GM12878 (cell line): ENCODE data around the gene C6orf89. TPM values are rescaled to one million over a fixed set of nuclear protein-coding genes. Genes with fewer than 3 reads are reported as not detected.

Experiments
- ATAC-seq: fragments of 200-7000 bp; cut with Tn5 transposase; 3 replicates; pipeline ENCODE4 v1.9.1; 2020; ENCODE audit warnings: mild to moderate bottlenecking, moderate library complexity
- BruUV-seq: library from RNA; stranded (reverse); fragments of 400-500 nt; replicated peaks from 2 replicates; lab custom pipeline; 2021; lab: Mats Ljungman, UMichigan
- CTCF ChIA-PET: fragments of 300-600 bp; sonication (Branson Sonifier 250); formaldehyde crosslinking; extraction: SDS; loops from one replicate; lab custom pipeline; 2021; ENCODE audit warnings: inconsistent platforms; lab: Yijun Ruan, JAX
- POLR2A ChIA-PET: fragments of 350-600 bp; formaldehyde crosslinking; extraction: SDS; loops from one replicate; lab custom pipeline; 2021; ENCODE audit warnings: inconsistent platforms; lab: Charles Lee
- RAD21 ChIA-PET: fragments of 300-600 bp; sonication (Branson Sonifier 250); formaldehyde crosslinking; loops from one replicate; lab custom pipeline; 2023; ENCODE audit warnings: antibody characterized with exemption; ENCODE audit not compliant: unreplicated experiment; lab: Charles Lee
- SMC1A ChIA-PET: fragments of 300-600 bp; sonication (Branson Sonifier 250); formaldehyde crosslinking; loops from one replicate; lab custom pipeline; 2023; ENCODE audit not compliant: unreplicated experiment, uncharacterized antibody; lab: Charles Lee
- DNase-seq: peaks from one replicate; pipeline ENCODE4 v3.0.0-alpha.2; 2011; ENCODE audit warnings: low read depth, low spot score
- FAIRE-seq: peaks from 3 replicates; lab custom pipeline; 2011; peaks lifted over from hg19 to GRCh38; lab: Jason Lieb, UNC
- H2AFZ ChIP-seq: 2 replicates; pipeline ENCODE4 v1.6.0; 2011; ENCODE audit warnings: low read depth, low read length, control low read depth; ENCODE audit not compliant: control insufficient read depth
- H3K27ac ChIP-seq: 2 replicates; pipeline ENCODE4 v1.5.1; 2011; ENCODE audit warnings: control low read depth; ENCODE audit not compliant: control insufficient read depth, insufficient read depth
- H3K27me3 ChIP-seq, 2 experiments: replicated peaks in 1 of 2; 2 replicates each; pipeline versions ENCODE4 v1.6.0 to v1.6.1; 2011; ENCODE audit warnings: low read length in 1 of 2; ENCODE audit not compliant: control insufficient read depth in 2 of 2, insufficient read depth in 2 of 2
- H3K36me3 ChIP-seq, 2 experiments: 2 replicates each; pipeline ENCODE4 v1.5.1; 2011; ENCODE audit warnings: low read length in 1 of 2; ENCODE audit not compliant: control insufficient read depth in 2 of 2, insufficient read depth in 2 of 2
- H3K4me1 ChIP-seq: 2 replicates; pipeline ENCODE4 v1.6.1; 2011; ENCODE audit warnings: mild to moderate bottlenecking, low read length, moderate library complexity, mixed read lengths; ENCODE audit not compliant: control insufficient read depth, insufficient read depth
- H3K4me2 ChIP-seq: 2 replicates; pipeline ENCODE4 v1.6.0; 2011; ENCODE audit warnings: control low read depth; ENCODE audit not compliant: control insufficient read depth, insufficient read depth
- H3K4me3 ChIP-seq: fragments of 200-600 bp; sonication (generic); 2 replicates; pipeline ENCODE4 v1.5.1; 2016
- H3K79me2 ChIP-seq: 2 replicates; pipeline ENCODE4 v1.6.0; 2011; ENCODE audit warnings: low read length; ENCODE audit not compliant: control insufficient read depth, insufficient read depth
- H3K9ac ChIP-seq: 2 replicates; pipeline ENCODE4 v1.8.0; 2011; ENCODE audit warnings: low read length, control low read depth, mixed read lengths; ENCODE audit not compliant: control insufficient read depth, insufficient read depth
- H3K9me3 ChIP-seq: replicated peaks from 3 replicates; pipeline ENCODE4 v1.5.1; 2011; ENCODE audit warnings: mild to moderate bottlenecking, low read length; ENCODE audit not compliant: control insufficient read depth, insufficient read depth
- H4K20me1 ChIP-seq: 2 replicates; pipeline ENCODE4 v1.6.0; 2011; ENCODE audit not compliant: control insufficient read depth, insufficient read depth
- EP300 ChIP-seq, 2 experiments: fragments of 150-350 bp in 1 of 2; IDR thresholded peaks; 2 replicates each; pipeline ENCODE4 v1.6.1; 2011 to 2012; ENCODE audit warnings: low read depth in 2 of 2, low read length in 2 of 2, borderline replicate concordance in 1 of 2, improper control_type of control experiment in 1 of 2, inconsistent platforms in 1 of 2; ENCODE audit not compliant: control insufficient read depth in 1 of 2
- NR2C2 ChIP-seq: IDR thresholded peaks from 2 replicates; pipeline ENCODE4 v1.6.1; 2011; ENCODE audit warnings: borderline replicate concordance, low read depth; ENCODE audit not compliant: control insufficient read depth, insufficient read length
- SPI1 ChIP-seq: IDR thresholded peaks from 2 replicates; pipeline ENCODE4 v1.6.1; 2011; ENCODE audit warnings: low read depth, mild to moderate bottlenecking, low read length, moderate library complexity, borderline replicate concordance; ENCODE audit not compliant: insufficient read depth
- WGBS: methylation state at CpG from one replicate; pipeline ENCODE4 v1.1.6; 2016; ENCODE audit warnings: low lambda C conversion rate; ENCODE audit not compliant: insufficient replicate concordance, insufficient coverage; ENCODE audit errors: missing lambda C conversion rate; 5-methylcytosine and 5-hydroxymethylcytosine counted together
- in situ Hi-C: fragments of 300-500 bp; cut with MboI; formaldehyde crosslinking; loops from 9 replicates; pipeline ENCODE4 v1.14.3; 2018; ENCODE audit warnings: mixed read lengths
- intact Hi-C: fragments of 100-400 bp; cut with micrococcal nuclease; formaldehyde crosslinking; loops from one replicate; pipeline ENCODE4 v1.14.2; 2022; ENCODE audit not compliant: unreplicated experiment
- polyA plus RNA-seq, 11 experiments: library from polyadenylated mRNA; depleted of rRNA in 4 of 11; unstranded in 6 of 11; stranded (reverse) in 5 of 11; fragments of >200 nt; fragmentation: Nextera tagmentation in 4 of 11; fragmentation: Illumina TruSeq in 1 of 11; extraction: Ambion mirVana in 4 of 11; extraction: Trizol in 1 of 11; gene quantifications; 1 replicate in 1 of 11; 2 replicates in 10 of 11; pipeline versions ENCODE4 v1.2.1 to v1.2.3, GENCODE V29; 2011 to 2016; ENCODE audit warnings: inconsistent platforms in 2 of 11, missing spikeins in 2 of 11, low read depth in 1 of 11
- total RNA-seq, 4 experiments: library from RNA; depleted of rRNA in 3 of 4; stranded (reverse); fragments of >200 nt in 3 of 4; fragmentation: Illumina TruSeq in 1 of 4; extraction: Trizol in 1 of 4; gene quantifications; 2 replicates each; pipeline versions ENCODE4 v1.2.1 to v1.2.3, GENCODE V29; 2013 to 2021
- TF ChIP-seq, protein P1 (sequence below): IDR thresholded peaks from 2 replicates; pipeline ENCODE4 v1.6.1; 2012; ENCODE audit warnings: improper control_type of control experiment, low read depth, low read length; ENCODE audit not compliant: insufficient replicate concordance

The C6orf89 gene
- total and polyA plus RNA-seq, 10 of the 15 experiments (the other 5 are each of a cell fraction or from before 2014, with no cell fraction given): 10.8 to 42.7 (median 28.6) TPM

- SMC1A ChIA-PET: interaction anchor here (0.7 to 1.0 kb wide), 2 partner anchors 52 to 65 kb away, joined by 3 to 4 read pairs; partner anchors contain the start of gene C6orf89
- POLR2A ChIA-PET: no interaction called here
- no peak for FAIRE-seq
- RAD21 ChIA-PET: no interaction called here
- WGBS: 53% methylated on average over 6 of the region's 6 CpGs
- TF ChIP-seq NR2C2 (no peak), EP300 (IDR thresholded peaks at IDR 0.05; ENCODE audit: borderline replicate concordance in 1 of 2, control insufficient read depth in 1 of 2, low read depth in 2 of 2, low read length in 2 of 2) (no peak), SPI1 (no peak)
- TF ChIP-seq, protein P1, sequence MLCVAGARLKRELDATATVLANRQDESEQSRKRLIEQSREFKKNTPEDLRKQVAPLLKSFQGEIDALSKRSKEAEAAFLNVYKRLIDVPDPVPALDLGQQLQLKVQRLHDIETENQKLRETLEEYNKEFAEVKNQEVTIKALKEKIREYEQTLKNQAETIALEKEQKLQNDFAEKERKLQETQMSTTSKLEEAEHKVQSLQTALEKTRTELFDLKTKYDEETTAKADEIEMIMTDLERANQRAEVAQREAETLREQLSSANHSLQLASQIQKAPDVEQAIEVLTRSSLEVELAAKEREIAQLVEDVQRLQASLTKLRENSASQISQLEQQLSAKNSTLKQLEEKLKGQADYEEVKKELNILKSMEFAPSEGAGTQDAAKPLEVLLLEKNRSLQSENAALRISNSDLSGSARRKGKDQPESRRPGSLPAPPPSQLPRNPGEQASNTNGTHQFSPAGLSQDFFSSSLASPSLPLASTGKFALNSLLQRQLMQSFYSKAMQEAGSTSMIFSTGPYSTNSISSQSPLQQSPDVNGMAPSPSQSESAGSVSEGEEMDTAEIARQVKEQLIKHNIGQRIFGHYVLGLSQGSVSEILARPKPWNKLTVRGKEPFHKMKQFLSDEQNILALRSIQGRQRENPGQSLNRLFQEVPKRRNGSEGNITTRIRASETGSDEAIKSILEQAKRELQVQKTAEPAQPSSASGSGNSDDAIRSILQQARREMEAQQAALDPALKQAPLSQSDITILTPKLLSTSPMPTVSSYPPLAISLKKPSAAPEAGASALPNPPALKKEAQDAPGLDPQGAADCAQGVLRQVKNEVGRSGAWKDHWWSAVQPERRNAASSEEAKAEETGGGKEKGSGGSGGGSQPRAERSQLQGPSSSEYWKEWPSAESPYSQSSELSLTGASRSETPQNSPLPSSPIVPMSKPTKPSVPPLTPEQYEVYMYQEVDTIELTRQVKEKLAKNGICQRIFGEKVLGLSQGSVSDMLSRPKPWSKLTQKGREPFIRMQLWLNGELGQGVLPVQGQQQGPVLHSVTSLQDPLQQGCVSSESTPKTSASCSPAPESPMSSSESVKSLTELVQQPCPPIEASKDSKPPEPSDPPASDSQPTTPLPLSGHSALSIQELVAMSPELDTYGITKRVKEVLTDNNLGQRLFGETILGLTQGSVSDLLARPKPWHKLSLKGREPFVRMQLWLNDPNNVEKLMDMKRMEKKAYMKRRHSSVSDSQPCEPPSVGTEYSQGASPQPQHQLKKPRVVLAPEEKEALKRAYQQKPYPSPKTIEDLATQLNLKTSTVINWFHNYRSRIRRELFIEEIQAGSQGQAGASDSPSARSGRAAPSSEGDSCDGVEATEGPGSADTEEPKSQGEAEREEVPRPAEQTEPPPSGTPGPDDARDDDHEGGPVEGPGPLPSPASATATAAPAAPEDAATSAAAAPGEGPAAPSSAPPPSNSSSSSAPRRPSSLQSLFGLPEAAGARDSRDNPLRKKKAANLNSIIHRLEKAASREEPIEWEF: no peak
- TF ChIP-seq, all 136 proteins: peak for 0
- Histone ChIP-seq H3K4me2 (no peak overlapping the region), H3K4me1 (no peaks in the 10 kb centered on the region), H3K4me3 (no peak overlapping the region), H3K9me3 (no peaks in the 10 kb centered on the region), H3K36me3 (no peaks in the 10 kb centered on the region), H3K9ac (no peak overlapping the region), H3K27ac (no peak overlapping the region), H3K27me3 (no peaks in the 10 kb centered on the region; a peak in 1 of 4 replicates), H2AFZ (no peak overlapping the region), H3K79me2 (no peaks in the 10 kb centered on the region), H4K20me1 (no peaks in the 10 kb centered on the region)
- intact Hi-C loops (no loop called here), in situ Hi-C loops (no loop called here)
- no peak for ATAC-seq
- no peak for DNase-seq
- BruUV-seq: no TSS peak
- CTCF ChIA-PET: interaction anchor here (0.8 kb wide), 1 partner anchor 12 kb away, joined by 3 read pairs; no protein-coding TSS in a partner anchor
Observed at GRCh38 chr6:36937896-36938295, 52.1 kb downstream of the C6orf89 start.
